Measurements from ENCODE around the gene VCX. TPM values are rescaled to one million over a fixed set of nuclear protein-coding genes. Genes with fewer than 3 reads are reported as not detected.
"Not testable (repeated sequence)": the region's sequence is repeated elsewhere in the genome, so short reads cannot be mapped to it uniquely, and the experiment has no call there.

VCX gene
- total RNA-seq: not detected
- polyA plus RNA-seq: not detected

DNA sequence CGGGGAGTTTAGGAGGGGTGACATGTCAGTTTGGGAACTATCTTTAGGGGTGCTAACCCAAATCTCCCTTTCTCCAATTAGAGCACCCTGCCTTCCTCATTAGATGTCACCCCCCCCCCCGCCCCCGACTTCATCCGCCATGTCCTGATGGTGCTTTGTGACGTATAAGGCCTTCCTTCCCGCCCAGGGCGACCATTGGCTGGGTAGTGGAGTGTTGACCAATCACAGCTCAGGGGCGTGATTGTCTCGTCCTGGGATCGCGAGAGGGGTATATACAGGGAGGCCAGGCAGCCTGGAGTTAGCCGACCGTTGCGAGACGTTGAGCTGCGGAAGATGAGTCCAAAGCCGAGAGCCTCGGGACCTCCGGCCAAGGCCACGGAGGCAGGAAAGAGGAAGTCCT, at the start of gene VCX:
Gene VCX, plus strand, starts transcription at position 301 of the 400 bp plus-strand sequence. Its CDS starts 33 bp downstream, at position 334.
- not testable (repeated sequence) for H3K4me1 ChIP-seq (ENCODE audit: control insufficient read depth, insufficient read depth, low read length, poor library complexity, severe bottlenecking); H3K4me3 ChIP-seq (ENCODE audit: low read depth, low read length); H3K9me3 ChIP-seq (ENCODE audit: control insufficient read depth in 2 of 2, low read length in 2 of 2); ATAC-seq (ENCODE audit: low read depth in 2 of 2); H3K27me3 ChIP-seq (ENCODE audit: control insufficient read depth, insufficient read depth, low read length); H3K36me3 Mint-ChIP-seq; H3K9me3 Mint-ChIP-seq; H3K4me1 Mint-ChIP-seq; DNase-seq; H3K4me3 Mint-ChIP-seq; H3K27me3 Mint-ChIP-seq; H3K36me3 ChIP-seq (ENCODE audit: control insufficient read depth, insufficient read depth, low read length); H3K27ac ChIP-seq (ENCODE audit: insufficient read depth, low read length, poor library complexity, severe bottlenecking); H3K27ac Mint-ChIP-seq

DNA sequence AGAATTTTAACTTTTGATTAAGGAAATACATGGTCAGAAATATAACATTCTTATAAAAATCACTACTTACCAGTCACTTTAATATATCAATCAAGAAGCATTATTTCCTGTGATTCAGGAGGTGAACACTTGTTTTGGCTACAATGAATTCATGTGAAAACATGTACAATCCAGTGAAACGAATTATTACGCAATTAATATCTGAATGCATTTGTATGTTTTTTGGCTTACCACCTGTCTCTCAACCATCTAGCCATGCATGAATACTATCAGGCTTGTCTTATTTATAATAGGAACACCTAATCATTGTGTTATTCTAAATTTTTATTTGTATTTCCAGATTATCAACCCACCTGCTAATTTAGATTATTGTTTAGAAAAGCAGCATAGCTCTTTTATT, 44.6 kb upstream of the VCX start:
- ATAC-seq (ENCODE audit: low read depth in 2 of 2) (no peak), DNase-seq (no peak)
- H3K4me3 Mint-ChIP-seq: no peak overlapping the region
- no peaks in the 10 kb centered on the region for H3K4me1 Mint-ChIP-seq
- H3K36me3 ChIP-seq (ENCODE audit: control insufficient read depth, insufficient read depth, low read length): no peaks in the 10 kb centered on the region
- no peak overlapping the region for H3K27ac ChIP-seq (ENCODE audit: insufficient read depth, low read length, poor library complexity, severe bottlenecking)
- peaks cover 0 to 6% (median 0%) of the 10 kb centered on the region in 7 donors for H3K9me3 Mint-ChIP-seq
- no peaks in the 10 kb centered on the region for H3K9me3 ChIP-seq (ENCODE audit: control insufficient read depth in 2 of 2, low read length in 2 of 2)
- no peaks in the 10 kb centered on the region for H3K27me3 ChIP-seq (ENCODE audit: control insufficient read depth, insufficient read depth, low read length)
- H3K27ac Mint-ChIP-seq: no peak overlapping the region
- no peaks in the 10 kb centered on the region for H3K27me3 Mint-ChIP-seq
- no peak overlapping the region for H3K4me3 ChIP-seq (ENCODE audit: low read depth, low read length)
- H3K4me1 ChIP-seq (ENCODE audit: control insufficient read depth, insufficient read depth, low read length, poor library complexity, severe bottlenecking): no peaks in the 10 kb centered on the region
- H3K36me3 Mint-ChIP-seq: no peaks in the 10 kb centered on the region

DNA sequence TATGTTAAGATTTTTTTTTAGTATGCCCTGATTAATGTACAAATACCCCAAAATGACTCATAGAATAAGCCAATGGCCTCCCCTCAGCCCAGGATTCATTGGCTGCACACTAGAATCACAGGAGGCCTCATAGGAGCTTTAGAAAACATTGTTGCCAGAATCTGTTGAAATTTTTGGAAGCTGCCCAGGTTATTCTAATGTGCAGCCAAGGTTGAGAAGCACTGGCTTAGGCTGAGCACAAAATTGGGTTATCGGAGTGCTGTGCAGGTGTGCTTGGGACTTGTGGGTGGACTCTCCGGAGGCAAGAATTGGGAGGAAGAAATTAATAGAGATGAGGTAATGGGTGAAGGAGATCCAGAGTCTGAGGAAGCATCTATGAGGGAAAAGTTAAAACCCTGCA, 41.3 kb upstream of the VCX start:
- H3K9me3 Mint-ChIP-seq: peaks cover 0 to 12% (median 0%) of the 10 kb centered on the region in 7 donors
- ATAC-seq (ENCODE audit: low read depth in 2 of 2) (no peak), DNase-seq (no peak)
- Histone ChIP-seq H3K4me1 (ENCODE audit: control insufficient read depth, insufficient read depth, low read length, poor library complexity, severe bottlenecking) (no peaks in the 10 kb centered on the region), H3K9me3 (ENCODE audit: control insufficient read depth in 2 of 2, low read length in 2 of 2) (no peaks in the 10 kb centered on the region), H3K27ac (ENCODE audit: insufficient read depth, low read length, poor library complexity, severe bottlenecking) (no peak overlapping the region), H3K4me3 (ENCODE audit: low read depth, low read length) (no peak overlapping the region), H3K36me3 (ENCODE audit: control insufficient read depth, insufficient read depth, low read length) (no peaks in the 10 kb centered on the region), H3K27me3 (ENCODE audit: control insufficient read depth, insufficient read depth, low read length) (no peaks in the 10 kb centered on the region)
- no peaks in the 10 kb centered on the region for H3K36me3 Mint-ChIP-seq
- no peaks in the 10 kb centered on the region for H3K4me1 Mint-ChIP-seq
- H3K27ac Mint-ChIP-seq: no peak overlapping the region
- no peaks in the 10 kb centered on the region for H3K27me3 Mint-ChIP-seq
- no peak overlapping the region for H3K4me3 Mint-ChIP-seq

DNA sequence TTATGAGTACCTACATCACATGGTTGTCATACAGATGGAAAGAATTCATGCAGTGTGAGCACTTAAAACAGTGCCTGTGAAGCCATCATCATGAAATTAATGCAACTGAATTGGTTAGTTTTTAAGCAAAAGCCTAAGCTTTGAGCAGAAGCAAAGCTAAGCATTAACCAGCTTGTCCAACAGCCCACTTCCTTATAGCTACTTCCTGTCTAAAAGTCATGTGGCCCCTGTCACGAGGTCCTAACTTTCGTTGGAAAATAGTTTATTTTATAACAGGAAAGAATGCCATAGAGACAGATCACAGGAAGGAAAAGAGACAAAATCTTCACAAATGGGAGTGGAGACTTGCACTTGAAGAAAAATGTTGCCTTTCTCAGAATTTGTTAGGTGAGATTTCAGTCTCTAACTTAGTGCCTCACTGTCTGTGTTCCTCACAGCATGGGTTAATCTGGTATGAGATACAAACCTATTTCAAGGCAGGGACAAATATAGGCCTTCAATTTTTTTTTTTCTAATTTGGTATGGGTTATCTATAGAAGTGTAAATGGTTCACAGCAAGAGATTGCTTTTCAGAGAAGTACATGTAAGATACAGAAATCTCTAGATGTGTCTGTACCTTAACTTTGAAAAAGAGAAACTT, 27.7 kb upstream of the VCX start:
- DNase-seq: no peak
- H3K9me3 Mint-ChIP-seq: peaks cover 0 to 11% (median 6%) of the 10 kb centered on the region in 7 donors
- H3K9me3 ChIP-seq (ENCODE audit: control insufficient read depth in 2 of 2, low read length in 2 of 2): peaks cover 0 to 4% of the 10 kb centered on the region in 2 experiments
- no peaks in the 10 kb centered on the region for H3K4me1 ChIP-seq (ENCODE audit: control insufficient read depth, insufficient read depth, low read length, poor library complexity, severe bottlenecking)
- no peak for ATAC-seq (ENCODE audit: low read depth in 2 of 2)
- no peaks in the 10 kb centered on the region for H3K36me3 ChIP-seq (ENCODE audit: control insufficient read depth, insufficient read depth, low read length)
- no peaks in the 10 kb centered on the region for H3K36me3 Mint-ChIP-seq
- H3K27me3 Mint-ChIP-seq: no peaks in the 10 kb centered on the region
- no peaks in the 10 kb centered on the region for H3K4me1 Mint-ChIP-seq
- no peak overlapping the region for H3K4me3 Mint-ChIP-seq
- no peak overlapping the region for H3K4me3 ChIP-seq (ENCODE audit: low read depth, low read length)
- H3K27me3 ChIP-seq (ENCODE audit: control insufficient read depth, insufficient read depth, low read length): no peaks in the 10 kb centered on the region
- H3K27ac Mint-ChIP-seq: no peak overlapping the region
- H3K27ac ChIP-seq (ENCODE audit: insufficient read depth, low read length, poor library complexity, severe bottlenecking): no peak overlapping the region

DNA sequence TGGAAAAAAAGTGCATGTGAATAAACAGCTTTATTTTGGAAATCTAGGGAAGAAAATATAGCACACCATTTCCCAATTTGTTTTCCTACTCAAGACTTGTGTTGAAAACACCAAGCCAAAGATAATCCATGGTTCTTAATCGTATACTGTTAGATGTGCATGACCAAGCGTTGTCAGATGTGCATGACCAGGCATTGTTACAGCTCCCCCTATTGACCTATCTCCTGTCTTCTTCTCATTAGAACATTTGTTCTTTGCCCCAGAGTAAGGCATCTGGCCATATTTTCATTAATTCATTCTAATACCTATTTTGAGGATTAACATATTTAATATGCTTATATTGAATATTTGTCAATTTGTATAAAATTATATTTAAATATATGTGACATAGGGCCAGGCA, 14.4 kb upstream of the VCX start:
- H3K27me3 Mint-ChIP-seq: no peaks in the 10 kb centered on the region
- no peaks in the 10 kb centered on the region for H3K4me1 Mint-ChIP-seq
- no peaks in the 10 kb centered on the region for H3K9me3 ChIP-seq (ENCODE audit: control insufficient read depth in 2 of 2, low read length in 2 of 2)
- no peaks in the 10 kb centered on the region for H3K4me1 ChIP-seq (ENCODE audit: control insufficient read depth, insufficient read depth, low read length, poor library complexity, severe bottlenecking)
- H3K9me3 Mint-ChIP-seq: peaks cover 0 to 4% (median 0%) of the 10 kb centered on the region in 7 donors
- DNase-seq: no peak
- H3K27ac Mint-ChIP-seq: no peak overlapping the region
- H3K36me3 Mint-ChIP-seq: no peaks in the 10 kb centered on the region
- no peaks in the 10 kb centered on the region for H3K27me3 ChIP-seq (ENCODE audit: control insufficient read depth, insufficient read depth, low read length)
- H3K4me3 Mint-ChIP-seq: no peak overlapping the region
- no peak for ATAC-seq (ENCODE audit: low read depth in 2 of 2)
- no peak overlapping the region for H3K4me3 ChIP-seq (ENCODE audit: low read depth, low read length)
- no peak overlapping the region for H3K27ac ChIP-seq (ENCODE audit: insufficient read depth, low read length, poor library complexity, severe bottlenecking)
- no peaks in the 10 kb centered on the region for H3K36me3 ChIP-seq (ENCODE audit: control insufficient read depth, insufficient read depth, low read length)

DNA sequence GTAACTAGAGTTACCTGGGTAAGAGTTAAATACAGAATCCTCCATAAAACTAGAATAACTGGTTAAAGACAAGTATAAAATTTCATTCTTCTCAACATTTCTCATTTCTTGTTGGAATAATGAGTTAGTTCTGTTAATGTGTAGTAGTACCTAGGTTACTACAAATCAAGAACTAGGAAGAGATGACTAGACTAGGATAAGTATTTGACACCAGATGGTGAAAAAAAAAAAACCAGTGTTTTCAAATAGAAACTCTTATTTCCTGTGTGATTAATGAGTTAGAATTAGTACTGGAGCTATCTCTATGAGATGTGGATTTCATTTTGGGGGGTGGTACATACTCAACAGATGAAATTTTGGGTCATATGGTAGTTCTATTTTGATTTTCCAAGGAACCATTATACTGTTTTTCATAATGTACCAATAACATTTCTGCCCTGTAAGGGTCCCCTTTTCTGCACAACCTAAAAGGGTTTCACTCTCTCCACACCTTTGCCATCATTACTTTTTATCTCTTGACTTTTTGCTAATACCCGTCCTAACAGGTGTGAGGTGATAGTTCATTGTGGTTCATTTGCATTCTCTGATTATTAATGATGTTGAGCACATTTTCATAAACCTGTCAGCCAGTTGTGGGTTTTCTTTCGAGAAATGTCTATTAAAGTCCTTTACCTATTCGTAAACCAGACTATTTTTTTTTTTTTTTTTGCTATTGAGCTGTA, 1.7 kb upstream of the VCX start:
- no peaks in the 10 kb centered on the region for H3K27me3 ChIP-seq (ENCODE audit: control insufficient read depth, insufficient read depth, low read length)
- H3K9me3 ChIP-seq (ENCODE audit: control insufficient read depth in 2 of 2, low read length in 2 of 2): no peaks in the 10 kb centered on the region
- no peaks in the 10 kb centered on the region for H3K36me3 ChIP-seq (ENCODE audit: control insufficient read depth, insufficient read depth, low read length)
- DNase-seq: no peak
- H3K27me3 Mint-ChIP-seq: no peaks in the 10 kb centered on the region
- H3K27ac ChIP-seq (ENCODE audit: insufficient read depth, low read length, poor library complexity, severe bottlenecking): no peak overlapping the region
- peaks cover 0 to 6% (median 1%) of the 10 kb centered on the region in 7 donors for H3K9me3 Mint-ChIP-seq
- H3K4me1 ChIP-seq (ENCODE audit: control insufficient read depth, insufficient read depth, low read length, poor library complexity, severe bottlenecking): no peaks in the 10 kb centered on the region
- no peak for ATAC-seq (ENCODE audit: low read depth in 2 of 2)
- no peaks in the 10 kb centered on the region for H3K4me1 Mint-ChIP-seq
- H3K27ac Mint-ChIP-seq: no peak overlapping the region
- no peaks in the 10 kb centered on the region for H3K36me3 Mint-ChIP-seq
- no peak overlapping the region for H3K4me3 ChIP-seq (ENCODE audit: low read depth, low read length)
- H3K4me3 Mint-ChIP-seq: no peak overlapping the region

DNA sequence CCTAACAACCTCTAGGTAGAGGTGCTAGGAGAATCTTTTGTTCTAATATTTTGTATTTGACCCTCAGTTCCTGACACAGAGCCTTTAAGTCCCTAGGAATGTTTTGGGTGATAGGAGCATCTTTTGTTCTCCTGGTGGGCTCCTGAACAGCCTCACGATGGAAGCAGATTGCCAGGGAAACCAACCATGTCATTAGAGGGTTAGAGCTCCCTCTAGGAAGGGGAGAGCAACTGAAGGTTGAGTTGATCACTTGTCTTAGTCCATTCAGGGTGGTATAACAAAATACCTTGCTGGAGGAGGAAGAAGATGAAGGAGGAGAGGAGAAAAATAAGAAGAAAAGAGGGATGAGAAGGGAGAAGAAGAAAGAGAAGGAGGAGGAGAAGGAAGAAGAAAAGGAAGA, 9.2 kb downstream of the VCX start:
- ATAC-seq (ENCODE audit: low read depth in 2 of 2) (no peak), DNase-seq (no peak)
- H3K4me1 ChIP-seq (ENCODE audit: control insufficient read depth, insufficient read depth, low read length, poor library complexity, severe bottlenecking): no peaks in the 10 kb centered on the region
- no peaks in the 10 kb centered on the region for H3K36me3 ChIP-seq (ENCODE audit: control insufficient read depth, insufficient read depth, low read length)
- no peaks in the 10 kb centered on the region for H3K36me3 Mint-ChIP-seq
- H3K4me3 Mint-ChIP-seq: no peak overlapping the region
- no peak overlapping the region for H3K27ac ChIP-seq (ENCODE audit: insufficient read depth, low read length, poor library complexity, severe bottlenecking)
- no peak overlapping the region for H3K4me3 ChIP-seq (ENCODE audit: low read depth, low read length)
- H3K4me1 Mint-ChIP-seq: no peaks in the 10 kb centered on the region
- H3K27me3 ChIP-seq (ENCODE audit: control insufficient read depth, insufficient read depth, low read length): no peaks in the 10 kb centered on the region
- peaks cover 0 to 8% (median 0%) of the 10 kb centered on the region in 7 donors for H3K9me3 Mint-ChIP-seq
- no peaks in the 10 kb centered on the region for H3K9me3 ChIP-seq (ENCODE audit: control insufficient read depth in 2 of 2, low read length in 2 of 2)
- H3K27ac Mint-ChIP-seq: no peak overlapping the region
- H3K27me3 Mint-ChIP-seq: no peaks in the 10 kb centered on the region

DNA sequence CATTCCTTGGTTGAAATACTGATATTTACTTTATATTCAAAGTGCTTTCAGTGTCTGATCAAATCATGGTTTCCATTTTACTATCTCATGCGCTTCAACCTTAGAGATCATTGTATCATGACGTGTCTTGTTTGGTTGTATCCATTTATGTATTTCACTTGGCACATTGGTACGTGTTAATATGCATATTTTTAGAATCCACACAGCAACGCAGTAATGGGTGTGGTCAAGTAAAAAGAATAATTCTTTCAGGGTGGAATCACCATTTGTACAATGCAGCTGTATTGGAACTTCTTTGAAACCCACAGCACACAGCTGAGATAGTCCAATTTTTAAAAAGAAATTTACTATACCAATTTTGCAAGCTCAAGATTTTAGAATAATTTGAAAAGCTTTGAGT, 29.1 kb downstream of the VCX start:
- Mint-ChIP-seq H3K4me1 (no peaks in the 10 kb centered on the region), H3K9me3 (peaks cover 0 to under 1% (median 0%) of the 10 kb centered on the region in 7 donors), H3K27ac (no peak overlapping the region), H3K36me3 (no peaks in the 10 kb centered on the region), H3K27me3 (no peaks in the 10 kb centered on the region), H3K4me3 (no peak overlapping the region)
- ATAC-seq (ENCODE audit: low read depth in 2 of 2) (no peak), DNase-seq (no peak)
- Histone ChIP-seq H3K27me3 (ENCODE audit: control insufficient read depth, insufficient read depth, low read length) (no peaks in the 10 kb centered on the region), H3K36me3 (ENCODE audit: control insufficient read depth, insufficient read depth, low read length) (no peaks in the 10 kb centered on the region), H3K9me3 (ENCODE audit: control insufficient read depth in 2 of 2, low read length in 2 of 2) (no peaks in the 10 kb centered on the region), H3K4me3 (ENCODE audit: low read depth, low read length) (no peak overlapping the region), H3K27ac (ENCODE audit: insufficient read depth, low read length, poor library complexity, severe bottlenecking) (no peak overlapping the region), H3K4me1 (ENCODE audit: control insufficient read depth, insufficient read depth, low read length, poor library complexity, severe bottlenecking) (no peaks in the 10 kb centered on the region)

All from CD4-positive, CD25-positive, alpha-beta regulatory T cell (primary cell).